HepG2 (cell line): ENCODE measurements around the gene PEX10. TPM values are rescaled to one million over a fixed set of nuclear protein-coding genes. Genes with fewer than 3 reads are reported as not detected.

Experiments
- ARNTL ChIP-seq: sonication (generic); formaldehyde crosslinking; IDR thresholded peaks from 2 replicates; pipeline ENCODE4 v1.4.0; 2020; ENCODE audit warnings: mild to moderate bottlenecking, missing genetic modification reagents
- BCL6 ChIP-seq: IDR thresholded peaks from 2 replicates; pipeline ENCODE4 v1.6.1; 2016; ENCODE audit warnings: missing genetic modification reagents, missing compliant biosample characterization
- DRAP1 ChIP-seq: IDR thresholded peaks from 2 replicates; pipeline ENCODE4 v1.6.1; 2016; ENCODE audit warnings: missing genetic modification reagents, missing compliant biosample characterization
- EP300 ChIP-seq, 3 experiments: sonication (generic) in 1 of 3; formaldehyde crosslinking in 1 of 3; IDR thresholded peaks; 2 replicates each; pipeline versions ENCODE4 v1.5.1 to v1.6.1; 2011 to 2020; ENCODE audit warnings: low read depth in 2 of 3, low read length in 2 of 3, borderline replicate concordance in 1 of 3, improper control_type of control experiment in 1 of 3, mild to moderate bottlenecking in 1 of 3, missing genetic modification reagents in 1 of 3, moderate library complexity in 1 of 3
- EZH2 ChIP-seq: conservative IDR thresholded peaks from 2 replicates; pipeline ENCODE4 v1.6.1; 2012; ENCODE audit warnings: mild to moderate bottlenecking, low read depth, low read length, moderate library complexity
- GATAD1 ChIP-seq: IDR thresholded peaks from 2 replicates; pipeline ENCODE4 v1.6.1; 2016; ENCODE audit warnings: missing genetic modification reagents, missing compliant biosample characterization
- HINFP ChIP-seq: sonication (generic); formaldehyde crosslinking; IDR thresholded peaks from 2 replicates; pipeline ENCODE4 v1.4.0; 2020; ENCODE audit warnings: low read depth, mild to moderate bottlenecking, missing genetic modification reagents
- MXD3 ChIP-seq: IDR thresholded peaks from 2 replicates; pipeline ENCODE4 v1.6.1; 2016; ENCODE audit warnings: mild to moderate bottlenecking, missing biosample characterization, missing genetic modification reagents
- NR2F6 ChIP-seq, 2 experiments: IDR thresholded peaks; 2 replicates each; pipeline ENCODE4 v1.6.1; 2016; ENCODE audit warnings: antibody characterized with exemption in 1 of 2, mild to moderate bottlenecking in 1 of 2
- PHF8 ChIP-seq: sonication (generic); formaldehyde crosslinking; IDR thresholded peaks from 2 replicates; pipeline ENCODE4 v1.5.0; 2020; ENCODE audit warnings: missing genetic modification reagents
- SKI ChIP-seq: fragments of 450-650 bp; IDR thresholded peaks from one replicate; pipeline ENCODE4 v1.6.1; 2018; ENCODE audit warnings: mild to moderate bottlenecking; ENCODE audit not compliant: partially characterized antibody
- SP2 ChIP-seq: sonication (generic); formaldehyde crosslinking; IDR thresholded peaks from 2 replicates; pipeline ENCODE4 v1.5.1; 2020; ENCODE audit warnings: mild to moderate bottlenecking, missing genetic modification reagents
- ZHX1 ChIP-seq: sonication (generic); formaldehyde crosslinking; IDR thresholded peaks from 2 replicates; pipeline ENCODE4 v1.8.1; 2022; ENCODE audit warnings: low read depth, mild to moderate bottlenecking, missing genetic modification reagents
- ZMYM4 ChIP-seq: sonication (generic); formaldehyde crosslinking; IDR thresholded peaks from 2 replicates; pipeline ENCODE4 v1.8.1; 2023; ENCODE audit warnings: mild to moderate bottlenecking, missing genetic modification reagents
- ZNF142 ChIP-seq: sonication (generic); formaldehyde crosslinking; IDR thresholded peaks from 2 replicates; pipeline ENCODE4 v1.4.0; 2020; ENCODE audit warnings: missing genetic modification reagents
- ZNF556 ChIP-seq: sonication (generic); formaldehyde crosslinking; IDR thresholded peaks from 2 replicates; pipeline ENCODE4 v1.4.0; 2020; ENCODE audit warnings: mild to moderate bottlenecking, missing genetic modification reagents, borderline replicate concordance
- ZNF674 ChIP-seq: sonication (generic); formaldehyde crosslinking; IDR thresholded peaks from 2 replicates; pipeline ENCODE4 v1.5.0; 2020; ENCODE audit warnings: low read depth, mild to moderate bottlenecking, missing genetic modification reagents
- ZNF781 ChIP-seq: sonication (generic); formaldehyde crosslinking; IDR thresholded peaks from 2 replicates; pipeline ENCODE4 v1.5.1; 2020; ENCODE audit warnings: borderline replicate concordance, mild to moderate bottlenecking, missing genetic modification reagents; ENCODE audit errors: not compliant biosample characterization
- polyA plus RNA-seq, 8 experiments: library from polyadenylated mRNA; depleted of rRNA in 3 of 8; stranded (reverse) in 7 of 8; unstranded in 1 of 8; fragments of >200 nt; fragmentation: Illumina TruSeq in 4 of 8; extraction: Trizol in 4 of 8; gene quantifications; 2 replicates each; pipeline versions ENCODE4 v1.2.1 to v1.2.3, GENCODE V29; 2011 to 2016; ENCODE audit warnings: low read depth in 4 of 8, missing spikeins in 1 of 8, mixed read lengths in 1 of 8; ENCODE audit not compliant: insufficient read depth in 1 of 8
- total RNA-seq, 5 experiments: library from RNA; depleted of rRNA; stranded (reverse); fragments of >200 nt; fragmentation: Illumina TruSeq; extraction: Trizol; gene quantifications; 2 replicates each; pipeline ENCODE4 v1.2.3, GENCODE V29; 2016; ENCODE audit warnings: low read depth in 1 of 5

PEX10 gene
- total and polyA plus RNA-seq, 2 of the 13 experiments (the other 11 are each of a cell fraction or from before 2014, with no cell fraction given): 16.1 to 39.6 TPM

GRCh38 chr1:2412395-2412772 is at the start of gene PEX10 (continued):
- TF ChIP-seq ZNF142: 0 out of 2 replicates have a peak, but pooled peaks have one; percentile 11
- TF ChIP-seq EZH2: no peak
- TF ChIP-seq NR2F6 (IDR thresholded peaks at IDR 0.05): no peak
- TF ChIP-seq NR2F6 (CRISPR knock-in tag; IDR thresholded peaks at IDR 0.05): 0 out of 2 replicates have a peak, but pooled peaks have one; percentile 6
- TF ChIP-seq ZNF556 (CRISPR knock-in tag): peak; percentile 45; the same call in 1 of the 2 replicates
- TF ChIP-seq HINFP (CRISPR knock-in tag): no peak
- no peak for TF ChIP-seq MXD3 (CRISPR knock-in tag)
- TF ChIP-seq ZMYM4 (CRISPR knock-in tag): peak; percentile 10
- peak; percentile 10; the same call in 1 of the 2 replicates for TF ChIP-seq ZNF674 (CRISPR knock-in tag)
- 0 out of 4 replicates have a peak, but pooled peaks of 1 of the 2 experiments have one; percentile 11 for TF ChIP-seq EP300 (IDR thresholded peaks at IDR 0.05; ENCODE audit: low read depth in 2 of 2, low read length in 2 of 2)
- no peak for TF ChIP-seq EP300 (CRISPR knock-in tag; IDR thresholded peaks at IDR 0.05; ENCODE audit: borderline replicate concordance)
- peak; percentile 21 for TF ChIP-seq SKI
- no peak for TF ChIP-seq BCL6 (CRISPR knock-in tag)
- TF ChIP-seq ZNF781: no peak
- peak; percentile 12; the same call in 1 of the 2 replicates for TF ChIP-seq PHF8 (CRISPR knock-in tag)
- no peak for TF ChIP-seq DRAP1 (CRISPR knock-in tag)
- TF ChIP-seq ZHX1 (CRISPR knock-in tag): peak; percentile 79; the same call in 1 of the 2 replicates
- TF ChIP-seq SP2 (CRISPR knock-in tag): no peak
- TF ChIP-seq ARNTL (CRISPR knock-in tag): no peak
- peak; percentile 95 for TF ChIP-seq GATAD1 (CRISPR knock-in tag)
